ENCODE results near the gene ILF3.

GRCh38 chr19:10688545-10689280, 34.6 kb downstream of the ILF3 start:
- TF ChIP-seq CTCF (IDR thresholded peaks at IDR 0.05) (no peak), POLR2A (IDR thresholded peaks at IDR 0.05) (no peak)
